GM12875 (cell line): ENCODE measurements around the gene LANCL3.
"Not testable (repeated sequence)": the region's sequence is repeated elsewhere in the genome, so short reads cannot be mapped to it uniquely, and the experiment has no call there.

Experiments
- H3K4me3 ChIP-seq: one replicate; pipeline ENCODE4 v1.5.1; 2011; ENCODE audit warnings: low read depth, low read length, control low read depth
- TF ChIP-seq, protein P1 (sequence below): IDR thresholded peaks from 2 replicates; pipeline ENCODE4 v1.5.1; 2011; ENCODE audit warnings: low read depth, mild to moderate bottlenecking, control low read depth, inconsistent platforms, low read length, moderate library complexity, borderline replicate concordance; ENCODE audit not compliant: insufficient read depth

Gene LANCL3

GRCh38 chrX:37571426-37572107 lies at the start of gene LANCL3:
TSS of gene LANCL3 (plus strand) at chrX:37571661. CDS start at chrX:37571871, 210 bp downstream.
- H3K4me3 ChIP-seq = not testable (repeated sequence)

DNA sequence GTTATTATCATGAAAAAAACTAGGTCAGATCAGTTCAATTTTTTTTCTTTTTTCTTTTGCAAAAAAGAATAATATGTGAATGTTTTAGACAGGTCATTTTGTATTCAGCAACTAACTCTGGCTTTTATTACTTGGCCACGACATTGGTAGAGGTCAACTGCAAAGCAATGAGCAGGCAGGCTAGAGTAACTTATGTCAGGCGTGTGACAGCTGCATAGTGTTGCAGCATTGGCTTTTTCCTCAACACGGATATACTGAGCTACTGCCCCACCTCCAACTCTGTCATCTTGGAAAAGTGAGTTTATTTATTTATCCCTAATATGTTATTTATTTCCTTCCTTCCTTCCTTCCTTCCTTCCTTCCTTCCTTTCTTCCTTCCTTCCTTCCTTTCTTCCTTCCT lies 47.8 kb upstream of the LANCL3 start:
- not testable (repeated sequence) for H3K4me3 ChIP-seq

GRCh38 chrX:37541991-37542390 lies 29.5 kb upstream of the LANCL3 start:
- H3K4me3 ChIP-seq = no peak overlapping the region
- TF ChIP-seq, protein P1, sequence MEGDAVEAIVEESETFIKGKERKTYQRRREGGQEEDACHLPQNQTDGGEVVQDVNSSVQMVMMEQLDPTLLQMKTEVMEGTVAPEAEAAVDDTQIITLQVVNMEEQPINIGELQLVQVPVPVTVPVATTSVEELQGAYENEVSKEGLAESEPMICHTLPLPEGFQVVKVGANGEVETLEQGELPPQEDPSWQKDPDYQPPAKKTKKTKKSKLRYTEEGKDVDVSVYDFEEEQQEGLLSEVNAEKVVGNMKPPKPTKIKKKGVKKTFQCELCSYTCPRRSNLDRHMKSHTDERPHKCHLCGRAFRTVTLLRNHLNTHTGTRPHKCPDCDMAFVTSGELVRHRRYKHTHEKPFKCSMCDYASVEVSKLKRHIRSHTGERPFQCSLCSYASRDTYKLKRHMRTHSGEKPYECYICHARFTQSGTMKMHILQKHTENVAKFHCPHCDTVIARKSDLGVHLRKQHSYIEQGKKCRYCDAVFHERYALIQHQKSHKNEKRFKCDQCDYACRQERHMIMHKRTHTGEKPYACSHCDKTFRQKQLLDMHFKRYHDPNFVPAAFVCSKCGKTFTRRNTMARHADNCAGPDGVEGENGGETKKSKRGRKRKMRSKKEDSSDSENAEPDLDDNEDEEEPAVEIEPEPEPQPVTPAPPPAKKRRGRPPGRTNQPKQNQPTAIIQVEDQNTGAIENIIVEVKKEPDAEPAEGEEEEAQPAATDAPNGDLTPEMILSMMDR = no peak

DNA sequence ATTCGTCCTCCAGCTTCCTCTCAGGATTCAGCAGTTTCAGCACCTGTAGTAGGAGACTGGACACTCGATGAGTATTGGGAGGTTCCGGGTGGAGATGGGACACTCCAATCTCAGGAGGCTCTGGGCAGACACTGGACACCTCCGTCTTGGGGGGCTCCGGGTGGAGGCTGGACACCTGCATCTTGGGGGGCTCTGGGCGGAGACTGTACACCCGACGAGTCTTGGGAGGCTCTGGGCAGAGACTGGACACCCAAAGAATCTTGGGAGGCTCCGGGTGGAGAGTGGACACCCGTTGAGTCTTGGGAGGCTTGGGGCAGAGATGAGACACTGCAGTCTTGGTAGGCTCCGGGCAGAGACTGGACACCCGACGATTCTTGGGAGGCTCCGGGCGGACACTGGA lies 28.7 kb upstream of the LANCL3 start:
- TF ChIP-seq, protein P1 = no peak

DNA sequence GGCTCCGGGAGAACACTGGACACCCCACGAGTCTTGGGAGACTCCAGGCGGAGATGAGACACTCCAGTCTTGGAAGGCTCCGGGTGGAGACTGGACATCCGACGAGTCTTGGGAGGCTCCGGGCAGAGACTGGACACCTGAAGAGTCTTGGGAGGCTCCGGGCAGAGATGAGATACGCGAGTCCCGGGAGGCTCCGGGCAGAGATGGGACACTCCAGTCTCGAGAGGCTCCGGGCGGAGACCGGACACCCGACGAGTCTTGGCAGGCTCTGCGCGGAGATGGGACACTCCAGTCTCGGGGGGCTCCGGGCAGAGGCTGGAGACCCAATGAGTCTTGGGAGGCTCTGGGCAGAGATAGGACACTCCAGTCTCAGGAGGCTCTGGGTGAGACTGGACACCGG lies 28.1 kb upstream of the LANCL3 start:
- TF ChIP-seq, protein P1 = no peak
- H3K4me3 ChIP-seq = no peak overlapping the region

More for the DNA sequence above, 28.7 kb upstream of the LANCL3 start:
- H3K4me3 ChIP-seq = no peak overlapping the region

DNA sequence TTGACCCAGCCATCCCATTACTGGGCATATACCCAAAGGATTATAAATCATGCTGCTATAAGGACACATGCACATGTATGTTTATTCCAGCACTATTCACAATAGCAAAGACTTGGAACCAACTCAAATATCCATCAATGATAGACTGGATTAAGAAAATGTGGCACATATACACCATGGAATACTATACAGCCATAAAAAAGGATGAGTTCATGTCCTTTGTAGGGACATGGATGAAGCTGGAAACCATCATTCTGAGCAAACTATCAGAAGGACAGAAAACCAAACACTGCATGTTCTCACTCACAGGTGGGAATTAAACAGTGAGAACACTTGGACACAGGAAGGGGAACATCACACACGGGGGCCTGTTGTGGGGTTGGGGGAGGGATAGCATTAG lies 26.9 kb upstream of the LANCL3 start:
- H3K4me3 ChIP-seq = not testable (repeated sequence)

- H3K4me3 ChIP-seq = no peak overlapping the region
- TF ChIP-seq, protein P1 = no peak
Measured at GRCh38 chrX:37545066-37545465, 26.4 kb upstream of the LANCL3 start.

- H3K4me3 ChIP-seq = not testable (repeated sequence)
Measured at GRCh38 chrX:37549619-37550018, 21.8 kb upstream of the LANCL3 start.

DNA sequence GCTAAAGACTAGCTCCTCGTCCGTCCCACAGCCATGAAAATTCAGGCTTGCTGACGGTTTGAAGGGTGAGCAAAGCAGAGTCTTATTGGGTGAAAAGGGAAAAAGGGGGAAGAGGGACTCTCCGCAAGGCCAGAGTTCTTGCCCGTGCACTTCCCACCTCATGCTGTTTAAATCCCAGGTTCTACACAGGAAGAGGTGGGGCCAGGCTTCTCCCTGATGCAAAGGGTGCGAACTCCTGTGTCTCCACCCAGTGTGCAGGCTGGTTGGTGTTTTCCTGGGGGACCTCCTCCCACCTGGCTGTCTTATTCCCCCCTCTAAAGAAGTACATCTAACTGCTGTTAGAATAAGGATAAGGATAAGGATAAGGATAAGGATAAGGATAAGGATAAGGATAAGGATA lies 18.0 kb upstream of the LANCL3 start:
- TF ChIP-seq, protein P1 = no peak
- H3K4me3 ChIP-seq = no peak overlapping the region

DNA sequence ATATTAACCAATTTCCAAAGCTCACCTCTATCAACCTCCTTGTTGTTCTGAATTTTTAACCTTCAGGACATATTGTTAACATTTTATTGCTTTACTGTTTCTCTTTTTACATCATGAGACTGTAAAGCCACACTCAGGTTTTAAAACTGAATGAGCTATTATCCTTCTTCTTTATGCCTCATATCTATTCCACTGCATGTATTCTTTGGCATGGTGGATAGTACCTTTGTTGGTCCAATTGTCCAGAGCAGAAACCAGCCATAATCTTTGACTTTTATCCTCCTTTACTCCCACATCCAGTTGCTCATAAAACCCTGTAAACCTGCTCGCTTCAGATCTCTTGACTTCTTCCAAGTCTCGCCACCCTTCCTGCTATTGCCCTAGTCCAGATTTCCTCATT lies 6.2 kb upstream of the LANCL3 start:
- not testable (repeated sequence) for H3K4me3 ChIP-seq

GRCh38 chrX:37570349-37570748 lies 1.1 kb upstream of the LANCL3 start:
- not testable (repeated sequence) for H3K4me3 ChIP-seq
